OCI-LY7 (cell line): Measurements from ENCODE around the gene DDHD1.

Experiments used
- CTCF ChIP-seq: fragments of 200-600 bp; sonication (generic); conservative IDR thresholded peaks from 2 replicates; pipeline ENCODE4 v1.5.1; 2014; ENCODE audit warnings: mild to moderate bottlenecking, antibody characterized with exemption, low read length, moderate library complexity, mixed read lengths
- EZH2phosphoT487 ChIP-seq: fragments of 200-600 bp; sonication (generic); IDR thresholded peaks from 2 replicates; pipeline ENCODE4 v1.6.1; 2018; ENCODE audit warnings: low read depth, borderline replicate concordance, mild to moderate bottlenecking, mixed run types, antibody characterized with exemption, low read length, moderate library complexity, mixed read lengths

GRCh38 chr14:53093206-53093605, 59.9 kb downstream of the DDHD1 start:
- TF ChIP-seq CTCF, result no peak
- no peak for TF ChIP-seq EZH2phosphoT487
